K562 (cell line): ENCODE data around the gene SPATS2L.

Source experiments
- MAFF ChIP-seq: IDR thresholded peaks from 2 replicates; pipeline ENCODE4 v1.6.1; 2012; ENCODE audit warnings: low read length, improper control_type of control experiment
- MEIS2 ChIP-seq: fragments of 450-650 bp; IDR thresholded peaks from 2 replicates; pipeline ENCODE4 v1.6.1; 2014; ENCODE audit warnings: mild to moderate bottlenecking; ENCODE audit not compliant: partially characterized antibody
- SIX5 ChIP-seq, 2 experiments: IDR thresholded peaks; 2 replicates each; pipeline ENCODE4 v1.6.1; 2011; ENCODE audit warnings: low read length in 2 of 2, borderline replicate concordance in 1 of 2, low read depth in 1 of 2, mild to moderate bottlenecking in 1 of 2, moderate library complexity in 1 of 2; ENCODE audit not compliant: insufficient read depth in 1 of 2
- SRSF3 ChIP-seq: fragments of 200-400 bp; formaldehyde crosslinking; IDR thresholded peaks from 2 replicates; pipeline ENCODE4 v1.6.1; 2016; ENCODE audit warnings: mild to moderate bottlenecking, low read length, moderate library complexity; ENCODE audit not compliant: insufficient read depth
- TAF1 ChIP-seq: IDR thresholded peaks from 2 replicates; pipeline ENCODE4 v1.6.1; 2011; ENCODE audit warnings: mild to moderate bottlenecking, low read length, moderate library complexity; ENCODE audit not compliant: insufficient read depth, control insufficient read depth, severe bottlenecking; ENCODE audit errors: extremely low read depth
- ZNF274 ChIP-seq: IDR thresholded peaks from 2 replicates; pipeline ENCODE4 v1.6.1; 2011; ENCODE audit warnings: low read depth, mild to moderate bottlenecking, low read length, moderate library complexity, borderline replicate concordance
- ZNF695 ChIP-seq: fragments of 450-650 bp; formaldehyde crosslinking; IDR thresholded peaks from 2 replicates; pipeline ENCODE4 v1.4.0; 2020; ENCODE audit warnings: mild to moderate bottlenecking, moderate library complexity
- TF ChIP-seq, protein P1 (sequence below), 3 experiments: IDR thresholded peaks in 2 of 3; conservative IDR thresholded peaks in 1 of 3; 2 replicates each; pipeline ENCODE4 v1.5.1; 2011 to 2012; ENCODE audit warnings: low read length in 3 of 3, mild to moderate bottlenecking in 3 of 3, control low read depth in 2 of 3, improper control_type of control experiment in 1 of 3, inconsistent platforms in 1 of 3, low read depth in 1 of 3, mixed read lengths in 1 of 3, moderate library complexity in 1 of 3; ENCODE audit not compliant: insufficient read depth in 2 of 3
- TF ChIP-seq, protein P2 (sequence below): fragments of 250-450 bp; sonication (Bioruptor Pico); IDR thresholded peaks from 2 replicates; pipeline ENCODE4 v1.4.0; 2020; ENCODE audit warnings: mild to moderate bottlenecking, moderate library complexity
- TF ChIP-seq, protein P3 (sequence below): fragments of 450-650 bp; IDR thresholded peaks from 2 replicates; pipeline ENCODE4 v1.6.1; 2017; ENCODE audit warnings: mild to moderate bottlenecking, moderate library complexity

DNA sequence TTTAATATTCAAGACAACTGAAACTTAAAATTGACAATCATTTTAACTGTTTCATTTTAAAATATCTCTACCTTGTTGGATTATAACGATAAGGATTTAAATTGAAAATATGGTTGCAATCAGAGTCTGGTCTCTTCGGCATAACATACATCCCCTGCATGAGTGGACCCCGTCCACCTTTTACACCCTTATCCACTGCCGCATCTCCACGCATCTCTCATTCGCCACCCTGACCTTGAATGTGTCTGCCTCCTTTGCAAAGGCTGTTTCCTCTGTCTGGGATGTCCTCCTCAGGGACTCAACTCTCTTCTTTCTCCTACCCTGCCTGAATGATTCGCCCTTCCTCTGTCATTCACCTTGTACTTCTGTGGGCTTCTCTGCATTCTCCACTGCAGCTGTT is 87.6 kb downstream of the SPATS2L start:
- TF ChIP-seq ZNF274 (no peak), TAF1 (no peak), MAFF (no peak), SIX5 (IDR thresholded peaks at IDR 0.05; ENCODE audit: borderline replicate concordance in 1 of 2, insufficient read depth in 1 of 2, low read depth in 1 of 2, low read length in 2 of 2) (no peak), ZNF695 (no peak), SRSF3 (no peak), MEIS2 (no peak)
- TF ChIP-seq, protein P1, sequence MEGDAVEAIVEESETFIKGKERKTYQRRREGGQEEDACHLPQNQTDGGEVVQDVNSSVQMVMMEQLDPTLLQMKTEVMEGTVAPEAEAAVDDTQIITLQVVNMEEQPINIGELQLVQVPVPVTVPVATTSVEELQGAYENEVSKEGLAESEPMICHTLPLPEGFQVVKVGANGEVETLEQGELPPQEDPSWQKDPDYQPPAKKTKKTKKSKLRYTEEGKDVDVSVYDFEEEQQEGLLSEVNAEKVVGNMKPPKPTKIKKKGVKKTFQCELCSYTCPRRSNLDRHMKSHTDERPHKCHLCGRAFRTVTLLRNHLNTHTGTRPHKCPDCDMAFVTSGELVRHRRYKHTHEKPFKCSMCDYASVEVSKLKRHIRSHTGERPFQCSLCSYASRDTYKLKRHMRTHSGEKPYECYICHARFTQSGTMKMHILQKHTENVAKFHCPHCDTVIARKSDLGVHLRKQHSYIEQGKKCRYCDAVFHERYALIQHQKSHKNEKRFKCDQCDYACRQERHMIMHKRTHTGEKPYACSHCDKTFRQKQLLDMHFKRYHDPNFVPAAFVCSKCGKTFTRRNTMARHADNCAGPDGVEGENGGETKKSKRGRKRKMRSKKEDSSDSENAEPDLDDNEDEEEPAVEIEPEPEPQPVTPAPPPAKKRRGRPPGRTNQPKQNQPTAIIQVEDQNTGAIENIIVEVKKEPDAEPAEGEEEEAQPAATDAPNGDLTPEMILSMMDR (IDR thresholded peaks at IDR 0.05 in 2 of 3, conservative IDR thresholded peaks at IDR 0.05 in 1 of 3; ENCODE audit: insufficient read depth in 2 of 3, low read depth in 1 of 3, low read length in 3 of 3): no peak
- TF ChIP-seq, protein P2, sequence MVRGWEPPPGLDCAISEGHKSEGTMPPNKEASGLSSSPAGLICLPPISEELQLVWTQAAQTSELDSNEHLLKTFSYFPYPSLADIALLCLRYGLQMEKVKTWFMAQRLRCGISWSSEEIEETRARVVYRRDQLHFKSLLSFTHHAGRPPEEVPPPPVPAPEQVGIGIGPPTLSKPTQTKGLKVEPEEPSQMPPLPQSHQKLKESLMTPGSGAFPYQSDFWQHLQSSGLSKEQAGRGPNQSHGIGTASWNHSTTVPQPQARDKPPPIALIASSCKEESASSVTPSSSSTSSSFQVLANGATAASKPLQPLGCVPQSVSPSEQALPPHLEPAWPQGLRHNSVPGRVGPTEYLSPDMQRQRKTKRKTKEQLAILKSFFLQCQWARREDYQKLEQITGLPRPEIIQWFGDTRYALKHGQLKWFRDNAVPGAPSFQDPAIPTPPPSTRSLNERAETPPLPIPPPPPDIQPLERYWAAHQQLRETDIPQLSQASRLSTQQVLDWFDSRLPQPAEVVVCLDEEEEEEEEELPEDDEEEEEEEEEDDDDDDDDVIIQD: no peak
- TF ChIP-seq, protein P3, sequence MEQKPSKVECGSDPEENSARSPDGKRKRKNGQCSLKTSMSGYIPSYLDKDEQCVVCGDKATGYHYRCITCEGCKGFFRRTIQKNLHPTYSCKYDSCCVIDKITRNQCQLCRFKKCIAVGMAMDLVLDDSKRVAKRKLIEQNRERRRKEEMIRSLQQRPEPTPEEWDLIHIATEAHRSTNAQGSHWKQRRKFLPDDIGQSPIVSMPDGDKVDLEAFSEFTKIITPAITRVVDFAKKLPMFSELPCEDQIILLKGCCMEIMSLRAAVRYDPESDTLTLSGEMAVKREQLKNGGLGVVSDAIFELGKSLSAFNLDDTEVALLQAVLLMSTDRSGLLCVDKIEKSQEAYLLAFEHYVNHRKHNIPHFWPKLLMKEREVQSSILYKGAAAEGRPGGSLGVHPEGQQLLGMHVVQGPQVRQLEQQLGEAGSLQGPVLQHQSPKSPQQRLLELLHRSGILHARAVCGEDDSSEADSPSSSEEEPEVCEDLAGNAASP: no peak
